WERI-Rb-1 (cell line): ENCODE results near the gene TBX2.

Experiments
- DNase-seq: peaks from one replicate; pipeline ENCODE4 v3.0.0-alpha.2; 2020
- H3K27ac ChIP-seq: fragments of 250-450 bp; sonication (Bioruptor Pico); 2 replicates; pipeline ENCODE4 v1.5.1; 2020; ENCODE audit warnings: mild to moderate bottlenecking, moderate library complexity
- H3K27me3 ChIP-seq: fragments of 250-450 bp; sonication (Bioruptor Pico); 2 replicates; pipeline ENCODE4 v1.5.1; 2021; ENCODE audit warnings: mild to moderate bottlenecking, low read depth, moderate library complexity; ENCODE audit not compliant: insufficient read depth, severe bottlenecking
- H3K36me3 ChIP-seq: fragments of 250-450 bp; sonication (Bioruptor Pico); 2 replicates; pipeline ENCODE4 v1.5.1; 2020; ENCODE audit warnings: mild to moderate bottlenecking, moderate library complexity
- H3K4me3 ChIP-seq: 2 replicates; pipeline ENCODE4 v1.5.1; 2011; ENCODE audit warnings: low read depth, mild to moderate bottlenecking, control low read depth, low read length
- H3K9me3 ChIP-seq: fragments of 250-450 bp; sonication (Bioruptor Pico); 2 replicates; pipeline ENCODE4 v1.5.1; 2021; ENCODE audit warnings: mild to moderate bottlenecking, moderate library complexity; ENCODE audit not compliant: severe bottlenecking
- CTCF ChIP-seq: IDR thresholded peaks from 2 replicates; pipeline ENCODE4 v1.5.1; 2011; ENCODE audit warnings: low read depth, mild to moderate bottlenecking, control low read depth, inconsistent platforms, low read length

The TBX2 gene

GRCh38 chr17:61399131-61400065 lies at the start of gene TBX2:
TSS of gene TBX2 (plus strand) at chr17:61399843. CDS start at chr17:61400177, 334 bp downstream.
- no peaks in the 10 kb centered on the region for H3K9me3 ChIP-seq
- peak within 1 kb of the TSS; percentile 85 for H3K4me3 ChIP-seq
- peak; percentile 91 for DNase-seq
- H3K36me3 ChIP-seq, result peaks cover 6% of the 10 kb centered on the region
- TF ChIP-seq CTCF, result peak; percentile 24
- H3K27ac ChIP-seq, result peak within 1 kb of the TSS; percentile 81
- H3K27me3 ChIP-seq, result peaks cover 23% of the 10 kb centered on the region

DNA sequence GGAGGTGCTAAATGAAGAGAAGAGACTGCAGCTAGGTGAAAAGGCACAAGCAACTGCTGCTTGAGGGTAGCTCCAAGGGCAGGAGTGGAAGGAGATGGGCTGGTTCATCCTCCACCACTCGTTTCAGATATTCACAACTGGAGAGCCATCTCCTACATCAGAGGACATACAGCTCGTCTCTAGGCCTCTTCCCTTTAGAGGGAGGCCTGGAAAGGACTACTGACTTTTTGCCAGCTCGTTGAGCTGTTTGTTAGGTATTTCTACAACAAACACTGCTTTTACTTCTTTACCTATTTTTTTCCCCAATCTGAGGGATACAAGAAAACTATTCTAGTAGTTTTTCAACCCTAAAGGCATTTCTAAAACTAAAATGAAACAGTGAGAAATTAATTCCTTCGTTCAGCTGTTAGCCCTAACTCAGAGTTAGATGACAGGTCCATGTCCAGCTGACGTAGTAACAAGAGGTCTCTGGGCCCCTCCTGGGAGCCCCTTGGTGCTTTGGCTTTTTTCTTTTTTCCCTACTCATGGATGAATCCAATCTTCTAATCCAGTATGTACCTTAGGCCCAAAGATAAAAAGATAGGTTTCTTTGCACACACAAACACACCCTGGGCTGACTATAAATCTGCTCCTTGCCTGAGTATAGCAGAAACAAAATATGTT lies 47.8 kb upstream of the TBX2 start:
- Histone ChIP-seq H3K4me3 (no peak overlapping the region), H3K27me3 (no peaks in the 10 kb centered on the region), H3K36me3 (no peaks in the 10 kb centered on the region), H3K9me3 (no peaks in the 10 kb centered on the region), H3K27ac (no peak overlapping the region)
- no peak for DNase-seq
- TF ChIP-seq CTCF, result no peak

DNA sequence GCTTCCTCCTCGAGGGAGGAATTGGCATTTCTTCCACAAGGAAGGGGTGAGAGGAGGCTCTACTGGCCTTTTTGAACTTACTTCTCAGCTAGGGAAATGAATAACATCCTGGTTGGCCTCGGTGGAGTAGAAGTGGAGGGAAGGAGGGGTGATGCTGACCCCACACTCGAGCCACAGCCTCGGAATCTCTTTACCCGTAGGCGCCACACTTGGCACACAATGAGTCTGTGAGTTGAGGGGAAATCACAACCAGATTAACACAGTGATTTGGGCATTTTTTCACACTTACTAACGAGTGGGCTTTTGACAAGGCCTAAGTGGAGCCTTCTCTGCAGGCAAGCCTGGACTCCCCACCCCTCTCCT lies 47.3 kb upstream of the TBX2 start:
- DNase-seq, result no peak
- Histone ChIP-seq H3K27me3 (no peaks in the 10 kb centered on the region), H3K4me3 (no peak overlapping the region), H3K27ac (no peak overlapping the region), H3K36me3 (no peaks in the 10 kb centered on the region), H3K9me3 (no peaks in the 10 kb centered on the region)
- no peak for TF ChIP-seq CTCF

DNA sequence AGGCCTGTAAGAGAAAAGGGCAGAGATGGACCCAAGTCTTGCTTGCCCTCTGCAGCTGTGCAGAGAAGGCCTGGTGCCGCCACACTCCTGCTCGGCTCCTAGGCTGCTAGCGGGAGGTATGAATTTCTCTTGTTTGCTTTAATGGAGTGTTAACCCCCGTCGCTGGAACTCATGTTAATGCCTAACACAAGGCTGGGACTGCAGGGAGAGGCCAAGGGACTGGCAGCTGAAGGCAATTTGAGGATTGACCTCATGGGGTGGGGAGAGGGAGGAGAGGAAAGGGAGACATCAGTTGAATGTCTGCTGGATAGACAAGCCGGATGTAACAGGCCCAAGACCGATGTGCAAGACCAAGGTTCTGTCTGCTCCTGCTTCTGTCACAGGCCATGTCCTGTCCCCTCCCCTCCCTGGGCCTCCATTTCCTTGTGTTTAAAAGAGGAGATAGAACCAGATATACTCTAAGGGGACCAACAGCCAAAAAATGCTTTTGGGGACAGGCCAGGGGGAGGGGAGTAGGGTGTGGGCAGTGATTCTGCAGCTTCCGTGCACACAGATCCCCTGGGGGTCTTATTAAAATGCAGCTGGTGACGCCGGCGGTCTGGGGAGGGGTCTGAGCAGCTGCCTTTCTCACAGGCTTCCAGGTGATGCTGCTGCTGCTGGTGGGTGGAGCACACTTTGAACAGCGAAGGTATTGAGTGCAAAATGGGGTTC lies 46.7 kb upstream of the TBX2 start:
- TF ChIP-seq CTCF, result no peak
- Histone ChIP-seq H3K4me3 (no peak overlapping the region), H3K27me3 (no peaks in the 10 kb centered on the region), H3K36me3 (no peaks in the 10 kb centered on the region), H3K27ac (no peak overlapping the region), H3K9me3 (no peaks in the 10 kb centered on the region)
- DNase-seq, result no peak

- Histone ChIP-seq H3K27ac (no peak overlapping the region), H3K9me3 (no peaks in the 10 kb centered on the region), H3K36me3 (no peaks in the 10 kb centered on the region), H3K4me3 (no peak overlapping the region), H3K27me3 (no peaks in the 10 kb centered on the region)
- no peak for DNase-seq
- TF ChIP-seq CTCF, result no peak
These were observed 46.0 kb upstream of the TBX2 start for GRCh38 chr17:61353615-61354014.
